ENCODE measurements around the gene RNFT2.

The RNFT2 gene

DNA sequence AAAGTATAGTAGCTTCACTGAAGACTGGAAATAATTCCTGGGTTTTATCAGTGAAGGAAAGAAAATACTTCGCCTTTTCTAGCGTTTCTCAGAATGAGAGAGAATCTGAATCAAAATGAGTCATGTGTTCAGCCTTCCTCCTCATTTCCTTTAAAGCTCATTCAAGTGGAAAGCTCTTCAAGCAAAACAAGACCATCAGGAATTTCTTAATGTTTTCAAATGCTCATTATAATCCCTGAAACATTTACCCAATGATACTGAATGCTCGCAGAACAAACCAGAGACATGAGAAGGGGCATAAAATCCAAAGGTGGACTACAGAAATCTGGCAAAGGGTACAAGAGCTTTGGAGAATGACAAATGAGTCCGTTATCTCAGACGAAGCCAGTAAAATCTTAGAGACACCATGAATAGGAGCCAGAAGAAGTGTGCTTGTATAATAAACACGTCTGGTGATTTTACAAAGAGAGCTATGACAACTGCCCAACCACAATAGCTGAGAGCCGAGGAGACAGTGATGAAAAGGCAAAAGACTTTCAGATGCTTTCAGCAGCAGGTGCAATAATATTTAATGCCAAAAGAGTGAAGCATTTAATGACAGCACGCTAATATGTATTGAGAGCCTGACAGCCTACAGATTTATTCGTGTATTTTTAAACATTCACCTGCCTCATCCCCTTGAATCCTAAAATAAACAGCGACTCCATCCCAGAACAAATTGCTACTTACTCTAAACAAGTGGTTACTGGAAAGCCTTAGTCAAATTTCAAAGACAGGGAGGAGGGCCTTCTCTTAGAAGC is 19.3 kb upstream of the RNFT2 start (continued):
- TF ChIP-seq, protein P1, sequence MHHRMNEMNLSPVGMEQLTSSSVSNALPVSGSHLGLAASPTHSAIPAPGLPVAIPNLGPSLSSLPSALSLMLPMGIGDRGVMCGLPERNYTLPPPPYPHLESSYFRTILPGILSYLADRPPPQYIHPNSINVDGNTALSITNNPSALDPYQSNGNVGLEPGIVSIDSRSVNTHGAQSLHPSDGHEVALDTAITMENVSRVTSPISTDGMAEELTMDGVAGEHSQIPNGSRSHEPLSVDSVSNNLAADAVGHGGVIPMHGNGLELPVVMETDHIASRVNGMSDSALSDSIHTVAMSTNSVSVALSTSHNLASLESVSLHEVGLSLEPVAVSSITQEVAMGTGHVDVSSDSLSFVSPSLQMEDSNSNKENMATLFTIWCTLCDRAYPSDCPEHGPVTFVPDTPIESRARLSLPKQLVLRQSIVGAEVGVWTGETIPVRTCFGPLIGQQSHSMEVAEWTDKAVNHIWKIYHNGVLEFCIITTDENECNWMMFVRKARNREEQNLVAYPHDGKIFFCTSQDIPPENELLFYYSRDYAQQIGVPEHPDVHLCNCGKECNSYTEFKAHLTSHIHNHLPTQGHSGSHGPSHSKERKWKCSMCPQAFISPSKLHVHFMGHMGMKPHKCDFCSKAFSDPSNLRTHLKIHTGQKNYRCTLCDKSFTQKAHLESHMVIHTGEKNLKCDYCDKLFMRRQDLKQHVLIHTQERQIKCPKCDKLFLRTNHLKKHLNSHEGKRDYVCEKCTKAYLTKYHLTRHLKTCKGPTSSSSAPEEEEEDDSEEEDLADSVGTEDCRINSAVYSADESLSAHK (tag by site-specific recombination; IDR thresholded peaks at IDR 0.05): peak; percentile 94
- TF ChIP-seq, protein P2, sequence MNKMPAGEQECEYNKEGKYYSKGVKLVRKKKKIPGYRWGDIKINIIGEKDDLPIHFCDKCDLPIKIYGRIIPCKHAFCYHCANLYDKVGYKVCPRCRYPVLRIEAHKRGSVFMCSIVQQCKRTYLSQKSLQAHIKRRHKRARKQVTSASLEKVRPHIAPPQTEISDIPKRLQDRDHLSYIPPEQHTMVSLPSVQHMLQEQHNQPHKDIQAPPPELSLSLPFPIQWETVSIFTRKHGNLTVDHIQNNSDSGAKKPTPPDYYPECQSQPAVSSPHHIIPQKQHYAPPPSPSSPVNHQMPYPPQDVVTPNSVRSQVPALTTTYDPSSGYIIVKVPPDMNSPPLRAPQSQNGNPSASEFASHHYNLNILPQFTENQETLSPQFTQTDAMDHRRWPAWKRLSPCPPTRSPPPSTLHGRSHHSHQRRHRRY (tag by site-specific recombination; IDR thresholded peaks at IDR 0.05): no peak
- TF ChIP-seq, protein P3, sequence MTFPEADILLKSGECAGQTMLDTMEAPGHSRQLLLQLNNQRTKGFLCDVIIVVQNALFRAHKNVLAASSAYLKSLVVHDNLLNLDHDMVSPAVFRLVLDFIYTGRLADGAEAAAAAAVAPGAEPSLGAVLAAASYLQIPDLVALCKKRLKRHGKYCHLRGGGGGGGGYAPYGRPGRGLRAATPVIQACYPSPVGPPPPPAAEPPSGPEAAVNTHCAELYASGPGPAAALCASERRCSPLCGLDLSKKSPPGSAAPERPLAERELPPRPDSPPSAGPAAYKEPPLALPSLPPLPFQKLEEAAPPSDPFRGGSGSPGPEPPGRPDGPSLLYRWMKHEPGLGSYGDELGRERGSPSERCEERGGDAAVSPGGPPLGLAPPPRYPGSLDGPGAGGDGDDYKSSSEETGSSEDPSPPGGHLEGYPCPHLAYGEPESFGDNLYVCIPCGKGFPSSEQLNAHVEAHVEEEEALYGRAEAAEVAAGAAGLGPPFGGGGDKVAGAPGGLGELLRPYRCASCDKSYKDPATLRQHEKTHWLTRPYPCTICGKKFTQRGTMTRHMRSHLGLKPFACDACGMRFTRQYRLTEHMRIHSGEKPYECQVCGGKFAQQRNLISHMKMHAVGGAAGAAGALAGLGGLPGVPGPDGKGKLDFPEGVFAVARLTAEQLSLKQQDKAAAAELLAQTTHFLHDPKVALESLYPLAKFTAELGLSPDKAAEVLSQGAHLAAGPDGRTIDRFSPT (tag by site-specific recombination; IDR thresholded peaks at IDR 0.05): peak; percentile 76
- TF ChIP-seq ZNF501 (tag by site-specific recombination; IDR thresholded peaks at IDR 0.05) (no peak), ZNF112 (tag by site-specific recombination; IDR thresholded peaks at IDR 0.05) (no peak), ZNF302 (tag by site-specific recombination; IDR thresholded peaks at IDR 0.05; ENCODE audit: low read depth) (no peak), ZIC2 (tag by site-specific recombination; IDR thresholded peaks at IDR 0.05) (no peak), ZNF701 (tag by site-specific recombination; IDR thresholded peaks at IDR 0.05) (no peak), ZNF133 (tag by site-specific recombination; IDR thresholded peaks at IDR 0.05) (no peak), ZNF777 (tag by site-specific recombination; IDR thresholded peaks at IDR 0.05; ENCODE audit: borderline replicate concordance) (no peak), ZNF274 (IDR thresholded peaks at IDR 0.05; ENCODE audit: low read length) (no peak), ZNF274 (tag by site-specific recombination; IDR thresholded peaks at IDR 0.05; ENCODE audit: borderline replicate concordance) (no peak), ZXDB (tag by site-specific recombination; IDR thresholded peaks at IDR 0.05) (peak; percentile 94), ZNF37A (tag by site-specific recombination; IDR thresholded peaks at IDR 0.05) (no peak), YY2 (tag by site-specific recombination; IDR thresholded peaks at IDR 0.05) (no peak), ZNF341 (tag by site-specific recombination; IDR thresholded peaks at IDR 0.05; ENCODE audit: low read depth) (no peak; the same call in 1 of the 2 replicates), ZNF514 (tag by site-specific recombination; IDR thresholded peaks at IDR 0.05) (no peak), TRIM28 (IDR thresholded peaks at IDR 0.05; ENCODE audit: borderline replicate concordance, low read length) (no peak; the same call in 1 of the 2 replicates), ZNF610 (tag by site-specific recombination; IDR thresholded peaks at IDR 0.05; ENCODE audit: borderline replicate concordance) (no peak; the same call in 1 of the 2 replicates)
- TF ChIP-seq, protein P4, sequence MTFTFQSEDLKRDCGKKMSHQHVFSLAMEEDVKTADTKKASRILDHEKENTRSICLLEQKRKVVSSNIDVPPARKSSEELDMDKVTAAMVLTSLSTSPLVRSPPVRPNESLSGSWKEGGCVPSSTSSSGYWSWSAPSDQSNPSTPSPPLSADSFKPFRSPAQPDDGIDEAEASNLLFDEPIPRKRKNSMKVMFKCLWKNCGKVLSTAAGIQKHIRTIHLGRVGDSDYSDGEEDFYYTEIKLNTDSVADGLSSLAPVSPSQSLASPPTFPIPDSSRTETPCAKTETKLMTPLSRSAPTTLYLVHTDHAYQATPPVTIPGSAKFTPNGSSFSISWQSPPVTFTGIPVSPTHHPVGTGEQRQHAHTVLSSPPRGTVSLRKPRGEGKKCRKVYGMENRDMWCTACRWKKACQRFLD (tag by site-specific recombination; IDR thresholded peaks at IDR 0.05): no peak
- TF ChIP-seq, protein P5, sequence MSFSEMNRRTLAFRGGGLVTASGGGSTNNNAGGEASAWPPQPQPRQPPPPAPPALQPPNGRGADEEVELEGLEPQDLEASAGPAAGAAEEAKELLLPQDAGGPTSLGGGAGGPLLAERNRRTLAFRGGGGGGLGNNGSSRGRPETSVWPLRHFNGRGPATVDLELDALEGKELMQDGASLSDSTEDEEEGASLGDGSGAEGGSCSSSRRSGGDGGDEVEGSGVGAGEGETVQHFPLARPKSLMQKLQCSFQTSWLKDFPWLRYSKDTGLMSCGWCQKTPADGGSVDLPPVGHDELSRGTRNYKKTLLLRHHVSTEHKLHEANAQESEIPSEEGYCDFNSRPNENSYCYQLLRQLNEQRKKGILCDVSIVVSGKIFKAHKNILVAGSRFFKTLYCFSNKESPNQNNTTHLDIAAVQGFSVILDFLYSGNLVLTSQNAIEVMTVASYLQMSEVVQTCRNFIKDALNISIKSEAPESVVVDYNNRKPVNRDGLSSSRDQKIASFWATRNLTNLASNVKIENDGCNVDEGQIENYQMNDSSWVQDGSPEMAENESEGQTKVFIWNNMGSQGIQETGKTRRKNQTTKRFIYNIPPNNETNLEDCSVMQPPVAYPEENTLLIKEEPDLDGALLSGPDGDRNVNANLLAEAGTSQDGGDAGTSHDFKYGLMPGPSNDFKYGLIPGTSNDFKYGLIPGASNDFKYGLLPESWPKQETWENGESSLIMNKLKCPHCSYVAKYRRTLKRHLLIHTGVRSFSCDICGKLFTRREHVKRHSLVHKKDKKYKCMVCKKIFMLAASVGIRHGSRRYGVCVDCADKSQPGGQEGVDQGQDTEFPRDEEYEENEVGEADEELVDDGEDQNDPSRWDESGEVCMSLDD (tag by site-specific recombination; IDR thresholded peaks at IDR 0.05): no peak
- TF ChIP-seq, protein P6, sequence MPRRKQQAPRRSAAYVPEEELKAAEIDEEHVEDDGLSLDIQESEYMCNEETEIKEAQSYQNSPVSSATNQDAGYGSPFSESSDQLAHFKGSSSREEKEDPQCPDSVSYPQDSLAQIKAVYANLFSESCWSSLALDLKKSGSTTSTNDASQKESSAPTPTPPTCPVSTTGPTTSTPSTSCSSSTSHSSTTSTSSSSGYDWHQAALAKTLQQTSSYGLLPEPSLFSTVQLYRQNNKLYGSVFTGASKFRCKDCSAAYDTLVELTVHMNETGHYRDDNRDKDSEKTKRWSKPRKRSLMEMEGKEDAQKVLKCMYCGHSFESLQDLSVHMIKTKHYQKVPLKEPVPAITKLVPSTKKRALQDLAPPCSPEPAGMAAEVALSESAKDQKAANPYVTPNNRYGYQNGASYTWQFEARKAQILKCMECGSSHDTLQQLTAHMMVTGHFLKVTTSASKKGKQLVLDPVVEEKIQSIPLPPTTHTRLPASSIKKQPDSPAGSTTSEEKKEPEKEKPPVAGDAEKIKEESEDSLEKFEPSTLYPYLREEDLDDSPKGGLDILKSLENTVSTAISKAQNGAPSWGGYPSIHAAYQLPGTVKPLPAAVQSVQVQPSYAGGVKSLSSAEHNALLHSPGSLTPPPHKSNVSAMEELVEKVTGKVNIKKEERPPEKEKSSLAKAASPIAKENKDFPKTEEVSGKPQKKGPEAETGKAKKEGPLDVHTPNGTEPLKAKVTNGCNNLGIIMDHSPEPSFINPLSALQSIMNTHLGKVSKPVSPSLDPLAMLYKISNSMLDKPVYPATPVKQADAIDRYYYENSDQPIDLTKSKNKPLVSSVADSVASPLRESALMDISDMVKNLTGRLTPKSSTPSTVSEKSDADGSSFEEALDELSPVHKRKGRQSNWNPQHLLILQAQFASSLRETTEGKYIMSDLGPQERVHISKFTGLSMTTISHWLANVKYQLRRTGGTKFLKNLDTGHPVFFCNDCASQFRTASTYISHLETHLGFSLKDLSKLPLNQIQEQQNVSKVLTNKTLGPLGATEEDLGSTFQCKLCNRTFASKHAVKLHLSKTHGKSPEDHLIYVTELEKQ (tag by site-specific recombination; IDR thresholded peaks at IDR 0.05; ENCODE audit: borderline replicate concordance): peak; percentile 94
- TF ChIP-seq, protein P7, sequence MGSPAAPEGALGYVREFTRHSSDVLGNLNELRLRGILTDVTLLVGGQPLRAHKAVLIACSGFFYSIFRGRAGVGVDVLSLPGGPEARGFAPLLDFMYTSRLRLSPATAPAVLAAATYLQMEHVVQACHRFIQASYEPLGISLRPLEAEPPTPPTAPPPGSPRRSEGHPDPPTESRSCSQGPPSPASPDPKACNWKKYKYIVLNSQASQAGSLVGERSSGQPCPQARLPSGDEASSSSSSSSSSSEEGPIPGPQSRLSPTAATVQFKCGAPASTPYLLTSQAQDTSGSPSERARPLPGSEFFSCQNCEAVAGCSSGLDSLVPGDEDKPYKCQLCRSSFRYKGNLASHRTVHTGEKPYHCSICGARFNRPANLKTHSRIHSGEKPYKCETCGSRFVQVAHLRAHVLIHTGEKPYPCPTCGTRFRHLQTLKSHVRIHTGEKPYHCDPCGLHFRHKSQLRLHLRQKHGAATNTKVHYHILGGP (tag by site-specific recombination; IDR thresholded peaks at IDR 0.05): peak; percentile 93
